Thoracic aorta (tissue), 2 donors: ENCODE results near the gene PCGF1. TPM values are rescaled to one million over a fixed set of nuclear protein-coding genes. Genes with fewer than 3 reads are reported as not detected.
A peak's percentile ranks its signal among the peaks of the same experiment; 100 is the strongest.
"Not testable (repeated sequence)": the region's sequence is repeated elsewhere in the genome, so short reads cannot be mapped to it uniquely, and the experiment has no call there.

Source experiments
- ATAC-seq: fragments of 150-250 bp; one replicate; pipeline ENCODE4 v1.8.0; 2017; ENCODE audit warnings: low read depth; ENCODE audit not compliant: insufficient number of reproducible peaks, low FRiP score
- DNase-seq: peaks from one replicate; pipeline ENCODE4 v3.0.0-alpha.2; 2020; ENCODE audit warnings: low spot score
- H3K27ac ChIP-seq, 2 donors: fragments of 200-600 bp; sonication (generic); 1 replicate in 1 of 2; 2 replicates in 1 of 2; pipeline ENCODE4 v1.5.1; 2016; ENCODE audit warnings: mild to moderate bottlenecking in 2 of 2, moderate library complexity in 2 of 2
- H3K27me3 ChIP-seq: fragments of 200-600 bp; sonication (generic); replicated peaks from 2 replicates; pipeline ENCODE4 v1.6.0; 2016; ENCODE audit warnings: mild to moderate bottlenecking; ENCODE audit not compliant: insufficient read depth
- H3K36me3 ChIP-seq: fragments of 200-600 bp; sonication (generic); one replicate; pipeline ENCODE4 v1.5.1; 2016
- H3K4me1 ChIP-seq, 2 donors: fragments of 200-600 bp; sonication (generic); 1 replicate in 1 of 2; 2 replicates in 1 of 2; pipeline versions ENCODE4 v1.5.1 to v1.6.0; 2016; ENCODE audit warnings: low read depth in 2 of 2, mild to moderate bottlenecking in 1 of 2; ENCODE audit not compliant: control insufficient read depth in 1 of 2
- H3K4me3 ChIP-seq: fragments of 200-600 bp; sonication (generic); 2 replicates; pipeline ENCODE4 v1.5.1; 2016; ENCODE audit warnings: mild to moderate bottlenecking
- H3K9me3 ChIP-seq: fragments of 200-600 bp; sonication (generic); 2 replicates; pipeline ENCODE4 v1.5.1; 2016
- total RNA-seq, 2 donors: library from RNA; depleted of rRNA; stranded (reverse); fragments of >200 nt; gene quantifications; one replicate each; pipeline versions ENCODE4 v1.1.0 to v1.2.3, GENCODE V29; 2016
- TF ChIP-seq, protein P1 (sequence below): fragments of 200-600 bp; sonication (generic); IDR thresholded peaks from one replicate; pipeline ENCODE4 v1.5.1; 2019; ENCODE audit warnings: antibody characterized with exemption

PCGF1 gene
- total RNA-seq, 2 donors from 2014 or later, result 7.8 to 8.0 TPM

GRCh38 chr2:74486141-74486540, 21.4 kb downstream of the PCGF1 start:
- Histone ChIP-seq H3K27ac (no peak overlapping the region), H3K36me3 (peaks cover 25% of the 10 kb centered on the region), H3K4me1 (peaks cover 18 to 24% of the 10 kb centered on the region in 2 donors), H3K27me3 (no peaks in the 10 kb centered on the region), H3K9me3 (no peaks in the 10 kb centered on the region), H3K4me3 (no peak overlapping the region)
- no peak for ATAC-seq
- TF ChIP-seq, protein P1, sequence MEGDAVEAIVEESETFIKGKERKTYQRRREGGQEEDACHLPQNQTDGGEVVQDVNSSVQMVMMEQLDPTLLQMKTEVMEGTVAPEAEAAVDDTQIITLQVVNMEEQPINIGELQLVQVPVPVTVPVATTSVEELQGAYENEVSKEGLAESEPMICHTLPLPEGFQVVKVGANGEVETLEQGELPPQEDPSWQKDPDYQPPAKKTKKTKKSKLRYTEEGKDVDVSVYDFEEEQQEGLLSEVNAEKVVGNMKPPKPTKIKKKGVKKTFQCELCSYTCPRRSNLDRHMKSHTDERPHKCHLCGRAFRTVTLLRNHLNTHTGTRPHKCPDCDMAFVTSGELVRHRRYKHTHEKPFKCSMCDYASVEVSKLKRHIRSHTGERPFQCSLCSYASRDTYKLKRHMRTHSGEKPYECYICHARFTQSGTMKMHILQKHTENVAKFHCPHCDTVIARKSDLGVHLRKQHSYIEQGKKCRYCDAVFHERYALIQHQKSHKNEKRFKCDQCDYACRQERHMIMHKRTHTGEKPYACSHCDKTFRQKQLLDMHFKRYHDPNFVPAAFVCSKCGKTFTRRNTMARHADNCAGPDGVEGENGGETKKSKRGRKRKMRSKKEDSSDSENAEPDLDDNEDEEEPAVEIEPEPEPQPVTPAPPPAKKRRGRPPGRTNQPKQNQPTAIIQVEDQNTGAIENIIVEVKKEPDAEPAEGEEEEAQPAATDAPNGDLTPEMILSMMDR, result no peak
- no peak for DNase-seq

DNA sequence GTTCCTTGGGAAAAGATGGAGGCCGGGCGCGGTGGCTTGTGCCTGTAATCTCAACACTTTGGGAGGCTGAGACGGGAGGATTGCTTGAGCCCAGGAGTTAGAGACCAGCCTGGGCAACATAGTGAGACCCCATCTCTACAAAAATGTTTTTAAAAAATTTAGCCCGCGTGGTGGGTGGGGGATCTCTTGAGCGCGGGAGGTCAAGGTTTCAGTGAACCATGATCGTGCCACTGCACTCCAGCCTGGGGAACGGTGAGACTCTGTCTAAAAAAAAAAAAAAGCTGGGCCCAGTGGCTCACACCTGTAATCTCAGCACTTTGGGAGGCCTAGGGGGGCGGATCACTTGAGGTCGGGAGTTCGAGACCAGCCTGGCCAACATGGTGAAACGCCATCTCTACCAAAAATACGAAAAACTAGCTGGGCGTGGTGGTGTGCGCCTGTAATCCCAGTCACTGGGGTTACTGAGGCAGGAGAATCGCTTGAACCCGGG, 23.8 kb downstream of the PCGF1 start:
- not testable (repeated sequence) for DNase-seq, H3K27me3 ChIP-seq, H3K9me3 ChIP-seq, ATAC-seq
- peak overlapping the region; percentile 100 for H3K4me3 ChIP-seq
- peaks cover 23 to 35% of the 10 kb centered on the region in 2 donors for H3K4me1 ChIP-seq
- H3K27ac ChIP-seq, result peak overlapping the region in 1 of 2 donors; percentile 88
- peaks cover 13% of the 10 kb centered on the region for H3K36me3 ChIP-seq

GRCh38 chr2:74482801-74483674, 24.5 kb downstream of the PCGF1 start, which contains the start of the genes CCDC142 and TTC31:
TSS of gene CCDC142 (minus strand) at chr2:74482998. CDS start at chr2:74482837, 161 bp downstream.
TSS of gene TTC31 (plus strand) at chr2:74483081. CDS start at chr2:74483096, 15 bp downstream.
- Histone ChIP-seq H3K4me1 (peaks cover 23 to 35% of the 10 kb centered on the region in 2 donors), H3K4me3 (peak within 1 kb of the TSS; percentile 100), H3K9me3 (no peaks in the 10 kb centered on the region), H3K27ac (peak within 1 kb of the TSS; percentile 88 to 94), H3K27me3 (no peaks in the 10 kb centered on the region), H3K36me3 (peaks cover 17% of the 10 kb centered on the region)
- peak; percentile 100 for ATAC-seq
- DNase-seq, result peak; percentile 95
- TF ChIP-seq, protein P1, result peak; percentile 78

- TF ChIP-seq, protein P1, result no peak
- peak overlapping the region; percentile 88 to 94 for H3K27ac ChIP-seq
- H3K4me3 ChIP-seq, result peak overlapping the region; percentile 100
- H3K27me3 ChIP-seq, result no peaks in the 10 kb centered on the region
- ATAC-seq, result peak; percentile 26
- DNase-seq, result no peak
- H3K4me1 ChIP-seq, result peaks cover 23 to 35% of the 10 kb centered on the region in 2 donors
- no peaks in the 10 kb centered on the region for H3K9me3 ChIP-seq
- H3K36me3 ChIP-seq, result peaks cover 18% of the 10 kb centered on the region
These were observed 25.3 kb downstream of the PCGF1 start for GRCh38 chr2:74481961-74482800.

- Histone ChIP-seq H3K36me3 (peaks cover 13% of the 10 kb centered on the region), H3K4me3 (peak overlapping the region; percentile 100), H3K27ac (peak overlapping the region in 1 of 2 donors; percentile 88), H3K4me1 (peaks cover 23 to 35% of the 10 kb centered on the region in 2 donors), H3K27me3 (no peaks in the 10 kb centered on the region), H3K9me3 (no peaks in the 10 kb centered on the region)
- TF ChIP-seq, protein P1, result no peak
- ATAC-seq (no peak), DNase-seq (no peak)
These were observed 26.1 kb downstream of the PCGF1 start for GRCh38 chr2:74481431-74481830.
